ENCODE data around the gene C4orf50.

The C4orf50 gene

GRCh38 chr4:5897674-5898073, 120.6 kb downstream of the C4orf50 start:
- Mint-ChIP-seq H3K4me3 (no peak overlapping the region), H3K27ac (no peak overlapping the region)

DNA sequence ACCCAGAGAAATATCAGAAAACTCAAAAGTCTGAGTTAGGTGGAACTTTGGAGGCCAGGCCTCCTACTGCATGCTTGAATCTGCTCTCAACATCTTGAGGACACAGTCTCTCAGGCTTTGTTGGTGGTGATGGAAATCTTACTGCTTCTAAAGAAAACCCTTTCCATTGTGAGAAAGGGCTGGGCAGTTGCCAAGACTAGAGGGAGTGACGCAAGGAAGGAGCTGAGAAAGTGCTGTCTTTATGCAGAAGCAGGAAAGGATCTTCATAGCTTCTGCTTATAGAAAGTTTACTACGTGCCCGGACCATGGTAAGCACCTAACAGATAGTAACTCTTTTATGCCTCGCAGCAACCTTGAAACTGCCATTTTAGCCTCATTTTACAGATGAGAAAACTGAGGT, 122.9 kb downstream of the C4orf50 start:
- Mint-ChIP-seq H3K27ac (no peak overlapping the region), H3K36me3 (no peaks in the 10 kb centered on the region), H3K4me1 (no peaks in the 10 kb centered on the region), H3K27me3 (peaks cover 22% of the 10 kb centered on the region), H3K4me3 (no peak overlapping the region), H3K9me3 (peaks cover 6% of the 10 kb centered on the region)

More at GRCh38 chr4:5897674-5898073, 120.6 kb downstream of the C4orf50 start:
- Mint-ChIP-seq H3K4me1 (no peaks in the 10 kb centered on the region), H3K36me3 (no peaks in the 10 kb centered on the region), H3K9me3 (peaks cover 6% of the 10 kb centered on the region), H3K27me3 (peaks cover 13% of the 10 kb centered on the region)

DNA sequence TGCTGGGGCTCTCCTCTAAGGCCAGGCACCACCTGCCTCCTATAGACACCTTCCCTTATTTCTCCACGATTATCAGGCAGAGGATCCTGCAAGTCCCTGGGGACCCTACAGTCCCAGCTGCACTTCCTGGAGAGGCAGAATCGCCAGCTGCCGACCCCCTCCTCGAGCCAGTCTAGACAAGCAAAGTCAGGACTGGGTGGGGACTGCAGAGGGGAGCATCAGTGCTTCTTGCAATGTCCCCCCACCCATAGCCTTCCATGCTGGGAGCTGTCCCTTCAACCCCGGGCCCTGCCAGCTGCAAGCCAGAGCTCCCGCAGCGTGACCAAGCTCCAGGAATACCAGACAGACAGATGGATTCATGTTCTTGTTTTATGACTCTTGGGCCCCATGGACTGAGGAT, 124.0 kb downstream of the C4orf50 start:
- Mint-ChIP-seq H3K27ac (no peak overlapping the region), H3K9me3 (peaks cover 6% of the 10 kb centered on the region), H3K4me3 (no peak overlapping the region), H3K36me3 (no peaks in the 10 kb centered on the region), H3K4me1 (no peaks in the 10 kb centered on the region), H3K27me3 (peaks cover 28% of the 10 kb centered on the region)

GRCh38 chr4:5893591-5893990, 124.6 kb downstream of the C4orf50 start:
- Mint-ChIP-seq H3K4me3 (no peak overlapping the region), H3K27me3 (peaks cover 32% of the 10 kb centered on the region), H3K9me3 (peaks cover 6% of the 10 kb centered on the region), H3K4me1 (no peaks in the 10 kb centered on the region), H3K36me3 (no peaks in the 10 kb centered on the region), H3K27ac (no peak overlapping the region)

- no peaks in the 10 kb centered on the region for H3K4me1 Mint-ChIP-seq
- no peaks in the 10 kb centered on the region for H3K36me3 Mint-ChIP-seq
- peaks cover 32% of the 10 kb centered on the region for H3K27me3 Mint-ChIP-seq
- no peak within 1 kb of the TSS for H3K27ac Mint-ChIP-seq
- peaks cover 6% of the 10 kb centered on the region for H3K9me3 Mint-ChIP-seq
- no peak within 1 kb of the TSS for H3K4me3 Mint-ChIP-seq
These were observed 125.1 kb downstream of the C4orf50 start, which contains the start of gene CRMP1 for GRCh38 chr4:5893004-5893580. CRMP1 (minus strand) TSS chr4:5893086; CDS start chr4:5892969, 117 bp downstream.

GRCh38 chr4:5892323-5893003, 125.8 kb downstream of the C4orf50 start:
- Mint-ChIP-seq H3K27ac (no peak overlapping the region), H3K27me3 (peaks cover 32% of the 10 kb centered on the region)

DNA sequence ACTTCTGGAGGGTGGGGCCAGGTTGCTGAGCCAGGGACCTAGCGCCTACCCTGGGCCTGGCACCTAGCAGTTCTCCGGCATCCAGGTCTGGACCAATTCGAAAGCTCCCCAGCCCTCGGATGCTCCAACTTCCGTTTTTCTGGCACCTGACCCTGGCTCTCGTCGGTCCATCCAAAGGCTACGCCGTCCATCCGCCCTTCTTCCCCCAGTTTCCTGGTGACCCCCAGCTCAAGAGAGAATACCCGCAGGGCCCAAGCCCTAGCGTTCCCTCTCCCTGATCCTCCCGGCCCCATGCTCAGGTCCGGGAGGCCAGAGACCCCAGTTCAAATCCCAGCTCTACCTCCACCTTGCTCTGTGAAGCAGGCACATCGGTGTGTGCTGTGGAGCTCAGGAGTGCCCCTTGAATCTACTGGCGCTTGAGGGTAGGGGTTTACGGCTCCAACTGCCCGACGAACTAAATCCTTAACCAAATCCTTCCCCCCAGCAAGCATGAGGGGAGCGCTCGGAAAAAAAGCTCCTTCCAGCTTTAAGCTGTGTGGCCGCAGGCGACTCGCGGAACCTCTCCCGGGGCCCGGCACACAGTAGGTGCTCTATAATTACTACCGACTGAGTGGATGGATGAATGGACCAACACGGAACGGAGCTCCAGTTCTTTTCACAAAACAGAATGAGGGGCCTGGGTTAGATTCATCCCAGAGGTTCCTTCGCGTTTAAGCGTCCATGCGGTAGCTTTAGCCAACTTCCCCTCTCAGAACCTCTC, 126.5 kb downstream of the C4orf50 start:
- no peak overlapping the region for H3K27ac Mint-ChIP-seq
- H3K4me1 Mint-ChIP-seq, result no peaks in the 10 kb centered on the region
- H3K27me3 Mint-ChIP-seq, result peaks cover 32% of the 10 kb centered on the region

More at GRCh38 chr4:5892323-5893003, 125.8 kb downstream of the C4orf50 start:
- Mint-ChIP-seq H3K4me1 (no peaks in the 10 kb centered on the region), H3K36me3 (no peaks in the 10 kb centered on the region), H3K4me3 (no peak overlapping the region), H3K9me3 (peaks cover 6% of the 10 kb centered on the region)

GRCh38 chr4:5890063-5890727, 128.0 kb downstream of the C4orf50 start:
- H3K36me3 Mint-ChIP-seq, result no peaks in the 10 kb centered on the region
- no peaks in the 10 kb centered on the region for H3K9me3 Mint-ChIP-seq
- peaks cover 41% of the 10 kb centered on the region for H3K27me3 Mint-ChIP-seq
- no peak overlapping the region for H3K4me3 Mint-ChIP-seq
- no peak overlapping the region for H3K27ac Mint-ChIP-seq
- H3K4me1 Mint-ChIP-seq, result no peaks in the 10 kb centered on the region

More for the DNA sequence above, 126.5 kb downstream of the C4orf50 start:
- Mint-ChIP-seq H3K4me3 (no peak overlapping the region), H3K36me3 (no peaks in the 10 kb centered on the region), H3K9me3 (peaks cover 2% of the 10 kb centered on the region)

GRCh38 chr4:5889002-5889696, 129.1 kb downstream of the C4orf50 start:
- Mint-ChIP-seq H3K36me3 (no peaks in the 10 kb centered on the region), H3K9me3 (no peaks in the 10 kb centered on the region), H3K27me3 (peaks cover 41% of the 10 kb centered on the region), H3K4me3 (no peak overlapping the region), H3K4me1 (no peaks in the 10 kb centered on the region), H3K27ac (no peak overlapping the region)

DNA sequence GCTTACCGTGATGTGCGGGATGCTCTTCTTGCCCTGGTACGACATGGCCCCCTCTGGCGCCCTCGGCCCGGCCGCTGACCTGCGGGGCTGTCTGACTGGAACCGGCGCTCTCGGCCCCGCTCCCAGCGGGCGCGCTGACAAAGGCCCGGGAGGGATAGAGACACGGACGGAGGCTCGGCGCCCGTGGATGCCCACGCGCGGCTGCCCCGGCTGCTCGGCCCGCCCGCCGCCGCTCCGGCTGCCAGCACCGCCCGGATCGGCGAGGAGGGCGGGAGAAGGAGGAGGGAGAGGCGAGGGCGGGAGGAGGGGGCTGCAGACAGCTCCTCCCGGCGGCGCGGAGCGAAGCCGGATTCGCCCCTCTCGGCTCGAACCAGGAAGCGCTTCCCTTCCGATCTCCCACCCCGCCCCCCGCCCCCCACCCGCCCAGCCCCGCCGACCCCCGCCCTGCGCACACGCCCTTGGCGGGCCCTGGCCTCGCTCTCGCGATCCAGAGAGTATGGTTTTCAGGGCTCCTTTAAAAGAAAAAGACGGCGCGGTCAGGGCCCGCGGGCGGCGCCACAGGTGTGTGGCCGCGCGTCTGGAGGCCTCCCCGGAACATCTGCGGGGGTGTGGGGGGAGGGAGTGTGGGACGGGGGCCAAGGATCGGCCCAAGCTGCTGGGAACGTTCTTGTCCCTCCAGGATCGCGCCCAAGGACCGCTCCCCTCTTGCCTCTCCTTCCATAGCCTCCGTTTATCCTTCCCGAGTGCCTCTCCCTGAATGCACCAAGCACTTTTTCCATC, 129.8 kb downstream of the C4orf50 start:
- peaks cover 36% of the 10 kb centered on the region for H3K27me3 Mint-ChIP-seq
- H3K4me3 Mint-ChIP-seq, result no peak overlapping the region
- no peaks in the 10 kb centered on the region for H3K9me3 Mint-ChIP-seq
- H3K36me3 Mint-ChIP-seq, result no peaks in the 10 kb centered on the region
- no peaks in the 10 kb centered on the region for H3K4me1 Mint-ChIP-seq
- H3K27ac Mint-ChIP-seq, result no peak overlapping the region

GRCh38 chr4:5887361-5888221, 130.6 kb downstream of the C4orf50 start:
- no peaks in the 10 kb centered on the region for H3K4me1 Mint-ChIP-seq
- no peak overlapping the region for H3K4me3 Mint-ChIP-seq
- H3K27me3 Mint-ChIP-seq, result peaks cover 38% of the 10 kb centered on the region
- no peaks in the 10 kb centered on the region for H3K36me3 Mint-ChIP-seq
- H3K27ac Mint-ChIP-seq, result no peak overlapping the region
- H3K9me3 Mint-ChIP-seq, result no peaks in the 10 kb centered on the region

DNA sequence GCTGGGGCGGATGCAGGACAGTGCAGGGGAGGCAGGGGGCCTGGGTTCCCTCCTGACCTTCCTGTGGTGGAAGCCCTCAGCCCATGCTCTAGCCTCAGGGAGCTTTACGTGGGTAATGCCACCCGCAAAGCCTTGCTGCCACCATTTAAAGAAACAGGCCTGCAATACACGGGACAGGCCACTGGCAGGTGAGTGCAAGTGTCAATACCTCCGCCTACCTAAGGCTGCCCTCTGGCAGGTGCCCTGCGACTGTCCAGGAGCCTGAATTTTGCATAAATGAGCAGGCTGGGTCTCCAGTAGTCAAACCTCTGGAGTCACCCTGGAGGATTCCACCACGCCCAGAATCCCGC, 131.2 kb downstream of the C4orf50 start:
- no peak overlapping the region for H3K4me3 Mint-ChIP-seq
- H3K27me3 Mint-ChIP-seq, result peaks cover 39% of the 10 kb centered on the region
- no peaks in the 10 kb centered on the region for H3K9me3 Mint-ChIP-seq
- H3K36me3 Mint-ChIP-seq, result no peaks in the 10 kb centered on the region
- H3K27ac Mint-ChIP-seq, result no peak overlapping the region
- no peaks in the 10 kb centered on the region for H3K4me1 Mint-ChIP-seq

- Mint-ChIP-seq H3K27ac (no peak overlapping the region), H3K27me3 (peaks cover 32% of the 10 kb centered on the region), H3K9me3 (no peaks in the 10 kb centered on the region), H3K4me1 (no peaks in the 10 kb centered on the region), H3K36me3 (no peaks in the 10 kb centered on the region), H3K4me3 (no peak overlapping the region)
These were observed 132.5 kb downstream of the C4orf50 start for GRCh38 chr4:5885733-5886132.

DNA sequence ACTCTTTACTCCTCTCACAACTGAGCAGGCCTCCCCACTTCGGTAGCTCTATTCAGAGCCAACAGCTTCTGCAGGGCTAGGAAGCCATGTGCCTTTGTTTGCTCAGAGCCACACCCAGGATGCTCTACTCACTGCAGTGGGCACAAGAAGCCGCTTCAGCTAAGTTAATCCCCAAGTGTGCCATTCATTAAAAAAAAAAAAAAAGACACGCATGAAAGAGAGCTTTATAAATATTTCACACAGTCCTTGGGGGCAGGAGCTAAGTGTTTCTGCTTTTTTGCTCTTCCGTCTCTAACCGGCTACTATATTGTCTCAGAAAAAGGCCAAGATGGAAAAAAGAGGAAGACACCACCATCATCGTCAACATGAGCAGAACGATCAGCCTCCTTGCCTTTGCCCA, 133.4 kb downstream of the C4orf50 start:
- H3K4me3 Mint-ChIP-seq, result no peak overlapping the region
- no peaks in the 10 kb centered on the region for H3K4me1 Mint-ChIP-seq
- no peak overlapping the region for H3K27ac Mint-ChIP-seq
- no peaks in the 10 kb centered on the region for H3K36me3 Mint-ChIP-seq
- H3K27me3 Mint-ChIP-seq, result peaks cover 30% of the 10 kb centered on the region
- no peaks in the 10 kb centered on the region for H3K9me3 Mint-ChIP-seq
